A172 (cell line): Measurements from ENCODE around the gene SLC6A4. TPM values are rescaled to one million over a fixed set of nuclear protein-coding genes. Genes with fewer than 3 reads are reported as not detected.

Experiments
- DNase-seq: peaks from one replicate; pipeline ENCODE4 v3.0.0-alpha.2; 2015; ENCODE audit warnings: low spot score
- total RNA-seq: library from RNA; depleted of rRNA; stranded (reverse); fragments of >200 nt; shearing (Covaris generic); gene quantifications from 2 replicates; pipeline ENCODE4 v1.2.3, GENCODE V29; 2014; rRNA removed

Gene SLC6A4
- total RNA-seq, result 0.07 TPM in 1 of 2 replicates, not detected in the other

- no peak for DNase-seq
These were observed at the start of gene SLC6A4 for GRCh38 chr17:30235386-30236296. SLC6A4 (minus strand) TSS chr17:30235697; CDS start chr17:30221958, 13,739 bp downstream.

GRCh38 chr17:30279156-30279555 lies 43.7 kb upstream of the SLC6A4 start:
- DNase-seq, result no peak

- peak; percentile 21 for DNase-seq
These were observed 42.5 kb upstream of the SLC6A4 start for GRCh38 chr17:30278032-30278431.

GRCh38 chr17:30275911-30276310 lies 40.4 kb upstream of the SLC6A4 start:
- no peak for DNase-seq

GRCh38 chr17:30274887-30275286 lies 39.4 kb upstream of the SLC6A4 start:
- no peak for DNase-seq

GRCh38 chr17:30273373-30273772 lies 37.9 kb upstream of the SLC6A4 start:
- DNase-seq, result no peak

GRCh38 chr17:30271102-30271501 lies 35.6 kb upstream of the SLC6A4 start:
- no peak for DNase-seq

- DNase-seq, result no peak
These were observed 32.1 kb upstream of the SLC6A4 start for GRCh38 chr17:30267625-30268024.

GRCh38 chr17:30263552-30264333 lies 28.2 kb upstream of the SLC6A4 start:
- DNase-seq, result no peak

- no peak for DNase-seq
These were observed 21.4 kb upstream of the SLC6A4 start for GRCh38 chr17:30256756-30257506.

GRCh38 chr17:30254150-30254549 lies 18.7 kb upstream of the SLC6A4 start:
- no peak for DNase-seq

GRCh38 chr17:30253312-30253711 lies 17.8 kb upstream of the SLC6A4 start:
- no peak for DNase-seq

- DNase-seq, result no peak
These were observed 16.4 kb upstream of the SLC6A4 start for GRCh38 chr17:30251931-30252330.

- DNase-seq, result no peak
These were observed 14.0 kb upstream of the SLC6A4 start for GRCh38 chr17:30249460-30249859.

GRCh38 chr17:30248786-30249185 lies 13.3 kb upstream of the SLC6A4 start:
- DNase-seq, result no peak

- DNase-seq, result no peak
These were observed 11.0 kb upstream of the SLC6A4 start for GRCh38 chr17:30246460-30246859.

GRCh38 chr17:30244853-30245385 lies 9.4 kb upstream of the SLC6A4 start:
- peak; percentile 49 for DNase-seq

- DNase-seq, result no peak
These were observed 8.1 kb upstream of the SLC6A4 start for GRCh38 chr17:30243568-30243967.

- DNase-seq, result no peak
These were observed 7.5 kb upstream of the SLC6A4 start for GRCh38 chr17:30243002-30243401.

GRCh38 chr17:30241051-30241450 lies 5.6 kb upstream of the SLC6A4 start:
- no peak for DNase-seq

- no peak for DNase-seq
These were observed 4.7 kb upstream of the SLC6A4 start for GRCh38 chr17:30240177-30240576.

- no peak for DNase-seq
These were observed 3.6 kb upstream of the SLC6A4 start for GRCh38 chr17:30239089-30239462.
